Brain pericyte (primary cell): Measurements from ENCODE around the gene NXN.
"Not testable (repeated sequence)": the region's sequence is repeated elsewhere in the genome, so short reads cannot be mapped to it uniquely, and the experiment has no call there.

Source experiments
- DNase-seq: peaks from one replicate; pipeline ENCODE4 v3.0.0-alpha.2; 2012; ENCODE audit warnings: low read depth, low spot score

The NXN gene

DNA sequence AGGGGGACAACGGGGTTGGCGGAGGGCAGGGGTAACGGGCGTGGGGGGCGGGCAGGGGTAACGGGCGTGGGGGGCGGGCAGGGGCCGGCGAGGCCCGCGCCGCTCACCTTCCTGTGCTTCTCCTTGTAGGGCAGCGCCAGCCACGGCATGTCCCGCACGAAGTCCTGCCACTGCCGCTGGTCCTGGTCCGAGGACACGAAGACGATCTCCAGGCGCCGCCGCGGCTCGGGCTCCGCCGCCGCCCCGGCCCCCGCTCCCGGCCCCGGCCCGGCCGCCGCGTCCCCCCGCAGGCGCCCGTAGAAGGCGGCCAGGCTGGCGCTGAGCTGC lies 401 bp downstream of the NXN start:
- no peak for DNase-seq

DNA sequence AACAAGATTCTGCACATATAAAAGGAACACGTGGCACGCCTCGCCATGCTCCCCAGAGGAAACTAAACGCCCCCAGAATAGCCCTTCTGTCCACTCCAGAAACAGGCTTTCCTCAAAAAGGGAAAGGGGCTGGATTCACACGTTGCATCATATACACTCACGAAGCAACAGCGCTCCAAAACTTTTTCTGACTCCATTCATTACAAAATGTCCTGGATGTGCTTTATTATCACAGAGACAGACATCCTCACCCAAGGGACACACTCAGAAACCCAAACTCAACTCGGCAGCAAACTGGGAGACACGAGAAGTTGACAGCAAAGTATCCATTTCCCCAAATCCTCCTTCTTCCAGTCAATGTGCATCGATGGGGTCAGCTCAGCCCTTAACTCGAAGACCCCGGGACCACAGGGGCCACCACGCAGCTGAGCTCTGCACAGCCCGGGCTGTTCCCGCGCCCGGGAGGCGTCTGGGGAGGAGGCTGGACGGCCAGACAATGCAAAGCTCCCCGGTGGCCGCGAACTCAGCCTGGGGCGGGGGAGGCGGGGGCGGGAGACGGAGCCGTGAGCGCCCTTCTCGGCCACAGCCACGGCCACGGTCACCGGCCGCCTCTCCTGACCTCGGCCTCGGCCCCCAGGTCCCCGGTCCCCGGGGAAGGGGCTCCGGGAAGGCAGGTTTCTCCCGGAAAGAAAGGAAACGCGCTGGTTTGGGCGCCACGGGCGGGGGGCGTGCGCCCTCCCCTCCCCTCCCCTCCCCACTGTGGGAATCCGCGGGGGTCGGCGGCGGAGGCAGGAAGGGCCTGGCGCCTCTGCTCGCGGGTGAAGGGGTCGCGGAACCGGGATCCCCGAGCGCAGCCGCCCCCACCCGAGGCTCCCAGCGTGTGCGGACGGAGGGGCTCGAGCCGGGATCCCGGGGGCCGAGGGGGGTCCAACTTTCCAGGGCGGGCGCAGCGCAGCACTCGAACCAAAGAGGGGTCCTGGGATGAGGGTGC lies 1.2 kb downstream of the NXN start:
- no peak for DNase-seq

- DNase-seq, result no peak
Observed at GRCh38 chr17:977166-977565, 2.4 kb downstream of the NXN start.

DNA sequence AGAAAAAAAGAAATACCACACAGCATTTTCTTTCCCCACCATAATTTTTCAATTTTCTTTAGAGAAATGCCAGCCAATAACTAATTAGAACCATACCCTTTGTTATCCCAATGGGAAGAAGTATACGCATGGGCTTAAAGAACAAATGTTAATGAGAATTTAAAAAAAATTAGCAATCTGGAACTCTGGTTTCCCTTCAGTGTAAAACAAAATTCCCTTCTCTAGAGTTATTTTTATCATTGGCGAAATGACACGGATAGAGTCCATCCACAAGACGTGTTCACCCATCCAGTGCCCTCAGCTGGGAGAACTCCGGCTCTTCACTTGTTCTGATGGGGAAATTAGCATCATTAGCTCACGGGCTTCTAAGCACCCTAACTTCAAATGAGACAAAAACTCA lies 3.3 kb downstream of the NXN start:
- no peak for DNase-seq

GRCh38 chr17:975371-975915 lies 4.1 kb downstream of the NXN start:
- no peak for DNase-seq

DNA sequence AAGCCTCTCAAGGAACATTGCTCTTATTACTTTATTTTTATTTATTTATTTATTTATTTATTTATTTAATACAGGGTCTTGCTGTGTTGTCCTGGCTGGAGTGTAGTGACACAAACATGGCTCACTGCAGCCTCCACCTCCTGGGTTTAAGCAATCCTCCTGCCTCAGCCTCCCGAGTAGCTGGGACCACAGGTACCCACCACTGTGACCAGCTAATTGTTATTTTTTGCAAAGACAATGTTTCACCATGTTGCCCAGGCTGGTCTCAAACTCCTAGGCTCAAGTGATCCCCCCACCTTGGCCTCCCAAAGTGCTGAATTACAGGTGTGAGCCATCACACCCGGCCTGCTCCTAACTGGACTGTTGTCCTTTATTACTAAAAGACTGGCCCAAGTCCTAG lies 4.8 kb downstream of the NXN start:
- DNase-seq, result not testable (repeated sequence)

DNA sequence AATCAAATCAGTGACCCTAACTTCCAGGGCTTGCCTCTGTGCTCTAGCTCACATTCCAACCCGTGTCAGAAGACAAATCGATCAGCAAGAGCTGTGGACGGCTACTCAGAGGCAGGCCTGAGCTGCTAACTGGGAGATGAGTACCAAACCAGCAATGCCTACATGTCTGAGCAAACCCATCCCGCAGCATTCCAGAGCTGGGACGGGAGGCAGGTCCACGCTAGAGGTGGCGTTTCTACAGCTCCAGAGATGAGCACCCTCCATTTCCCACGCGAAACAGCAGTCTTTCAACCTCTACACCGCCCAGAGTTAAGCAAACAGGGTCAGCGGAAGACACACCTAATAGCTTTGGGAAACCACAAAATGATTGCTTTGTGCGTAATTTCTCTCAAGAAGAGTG lies 6.5 kb downstream of the NXN start:
- no peak for DNase-seq

GRCh38 chr17:971861-972260 lies 7.7 kb downstream of the NXN start:
- DNase-seq, result not testable (repeated sequence)

- DNase-seq, result no peak
Observed at GRCh38 chr17:970364-970763, 9.2 kb downstream of the NXN start.

GRCh38 chr17:969811-970355 lies 9.7 kb downstream of the NXN start:
- DNase-seq, result no peak

GRCh38 chr17:968812-969730 lies 10.5 kb downstream of the NXN start:
- no peak for DNase-seq

- DNase-seq, result no peak
Observed at GRCh38 chr17:967122-967521, 12.5 kb downstream of the NXN start.

GRCh38 chr17:965311-965989 lies 14.1 kb downstream of the NXN start:
- DNase-seq, result no peak

- DNase-seq, result no peak
Observed at GRCh38 chr17:964876-965275, 14.7 kb downstream of the NXN start.

GRCh38 chr17:962670-963069 lies 16.9 kb downstream of the NXN start:
- DNase-seq, result no peak

- no peak for DNase-seq
Observed at GRCh38 chr17:962166-962565, 17.4 kb downstream of the NXN start.

DNA sequence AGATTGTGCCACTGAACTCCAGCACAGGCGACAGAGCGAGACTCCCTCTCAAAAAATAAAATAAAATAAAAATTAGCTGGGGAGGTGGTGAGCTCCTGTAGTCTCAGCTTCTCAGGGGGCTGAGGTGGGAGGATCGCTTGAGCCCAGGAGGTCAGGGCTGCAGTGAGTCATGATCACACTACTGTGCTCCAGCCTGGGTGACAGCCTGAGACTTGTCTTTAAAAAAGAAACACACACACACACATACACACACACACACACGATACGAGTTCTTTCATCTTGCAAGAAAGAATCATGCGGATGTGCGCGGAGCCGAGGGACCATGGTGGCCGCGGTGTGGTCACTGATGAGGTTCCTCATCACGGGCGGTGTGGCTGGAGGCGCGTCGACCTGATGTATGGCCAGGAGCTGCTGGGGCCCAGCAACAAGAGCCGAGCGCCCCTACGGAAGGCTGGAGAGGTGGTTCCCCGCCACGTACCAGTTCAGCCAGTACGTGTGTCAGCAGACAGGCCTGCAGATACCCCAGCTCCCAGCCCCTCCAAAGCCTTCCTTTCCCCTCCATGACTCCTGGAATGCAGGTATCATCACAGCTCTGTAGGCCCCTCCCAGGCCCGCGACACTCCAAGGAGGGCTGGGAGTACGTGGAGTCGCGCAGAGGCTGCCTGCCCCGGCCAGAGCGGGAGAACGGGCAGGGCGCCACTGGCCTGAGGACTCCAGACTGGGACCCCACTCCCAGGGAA lies 20.7 kb downstream of the NXN start:
- no peak for DNase-seq

GRCh38 chr17:957856-958421 lies 21.6 kb downstream of the NXN start:
- no peak for DNase-seq

DNA sequence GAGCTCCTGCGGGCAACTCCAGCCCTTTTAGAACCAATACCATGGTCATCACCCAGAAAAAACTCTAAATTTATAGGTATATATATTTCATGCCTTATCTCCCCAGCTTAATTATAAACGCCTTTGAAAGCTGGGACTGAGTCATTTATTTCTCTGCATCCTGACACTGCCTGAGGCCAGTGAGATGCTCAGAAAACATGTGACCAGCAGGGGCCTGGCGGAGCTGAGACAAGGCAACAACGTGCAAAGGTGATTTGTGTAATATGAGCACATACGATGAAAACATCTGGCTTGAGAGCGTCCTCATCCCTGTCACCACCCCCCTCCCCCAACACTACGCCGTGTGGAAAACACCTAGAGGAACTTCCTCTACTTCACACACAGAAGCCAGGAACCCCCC lies 22.7 kb downstream of the NXN start:
- no peak for DNase-seq

DNA sequence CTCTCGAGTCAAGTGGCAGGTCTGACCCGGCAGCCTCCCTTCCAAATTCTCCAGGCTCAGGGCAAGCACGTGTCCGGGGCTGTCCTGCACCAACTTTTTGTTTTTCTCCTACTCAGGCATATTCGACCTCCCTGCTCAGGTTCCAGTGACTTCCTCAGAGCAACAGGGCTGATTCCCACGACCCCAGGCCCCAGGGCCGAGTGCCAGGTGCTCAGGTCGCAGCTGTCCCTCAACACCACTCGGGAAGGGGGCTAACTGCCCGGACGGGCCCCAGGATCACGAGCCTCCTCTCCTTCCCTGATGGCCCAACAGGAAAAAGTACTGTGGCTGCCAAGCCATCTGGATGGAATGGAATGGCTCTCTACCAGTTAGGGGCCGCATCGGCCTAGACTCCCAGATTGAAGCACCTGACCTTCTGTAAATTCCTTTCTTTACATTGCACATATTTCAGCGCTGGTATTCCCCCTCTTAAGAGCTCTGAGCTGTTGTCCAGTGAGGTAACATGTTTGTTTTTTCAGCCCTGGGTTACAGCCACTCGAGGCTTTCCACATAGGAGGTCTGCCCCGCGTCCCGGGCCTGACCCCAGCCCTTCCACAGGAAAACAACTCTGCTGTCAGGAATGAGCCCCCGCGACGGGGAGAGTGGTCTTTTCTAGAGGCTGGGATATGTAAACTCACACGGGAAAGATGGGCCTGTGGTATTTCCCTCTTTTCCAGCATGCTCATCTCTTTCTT lies 25.0 kb downstream of the NXN start:
- peak; percentile 64 for DNase-seq
